CD4-positive, alpha-beta T cell (primary cell): Measurements from ENCODE around the gene SLC29A2. TPM values are rescaled to one million over a fixed set of nuclear protein-coding genes. Genes with fewer than 3 reads are reported as not detected.

Experiments
- ATAC-seq: fragments of 200-7000 bp; cut with Tn5 transposase; one replicate; pipeline ENCODE4 v1.10.0; 2022; ENCODE audit warnings: mild to moderate bottlenecking; ENCODE audit not compliant: poor library complexity
- CTCF ChIA-PET: fragments of 350-600 bp; sonication (Branson Sonifier 250); formaldehyde crosslinking; loops from one replicate; lab custom pipeline; 2021; ENCODE audit warnings: antibody characterized with exemption, inconsistent platforms; lab: Charles Lee
- POLR2A ChIA-PET: fragments of 350-600 bp; sonication (Branson Sonifier 250); formaldehyde crosslinking; loops from one replicate; lab custom pipeline; 2021; ENCODE audit warnings: antibody characterized with exemption, inconsistent platforms; lab: Charles Lee
- DNase-seq, 14 experiments: peaks; one replicate each; pipeline ENCODE4 v3.0.0-alpha.2; 2013 to 2020; ENCODE audit warnings: mixed read lengths in 2 of 14
- H3K27ac ChIP-seq, 2 donors: one replicate each; pipeline versions ENCODE4 v1.5.1 to v1.7.0; 2013; ENCODE audit warnings: low read length in 2 of 2, low read depth in 1 of 2, mild to moderate bottlenecking in 1 of 2
- H3K27me3 ChIP-seq, 2 experiments: 1 replicate in 1 of 2; 2 replicates in 1 of 2; pipeline versions ENCODE4 v1.6.1 to v1.7.0; 2013; ENCODE audit warnings: low read length in 2 of 2, control low read depth in 1 of 2, mild to moderate bottlenecking in 1 of 2, moderate library complexity in 1 of 2; ENCODE audit not compliant: insufficient read depth in 2 of 2, control insufficient read depth in 1 of 2
- H3K36me3 ChIP-seq: one replicate; pipeline ENCODE4 v1.6.1; 2013; ENCODE audit warnings: low read length, control low read depth; ENCODE audit not compliant: insufficient read depth
- H3K4me1 ChIP-seq: one replicate; pipeline ENCODE4 v1.6.1; 2013; ENCODE audit warnings: low read length, control low read depth; ENCODE audit not compliant: insufficient read depth
- H3K4me3 ChIP-seq: one replicate; pipeline ENCODE4 v1.5.1; 2013; ENCODE audit warnings: mild to moderate bottlenecking, low read length, moderate library complexity
- H3K9me3 ChIP-seq, 2 experiments: 1 replicate in 1 of 2; 2 replicates in 1 of 2; pipeline versions ENCODE4 v1.6.1 to v1.7.0; 2013; ENCODE audit warnings: low read length in 2 of 2, mild to moderate bottlenecking in 2 of 2, control low read depth in 1 of 2, moderate library complexity in 1 of 2; ENCODE audit not compliant: control insufficient read depth in 1 of 2, insufficient read depth in 1 of 2
- H3K27ac Mint-ChIP-seq: one replicate; pipeline ENCODE4 v1.8.0; 2020; ENCODE audit warnings: mixed read lengths
- H3K27me3 Mint-ChIP-seq: one replicate; pipeline ENCODE4 v1.8.0; 2021; ENCODE audit warnings: mixed read lengths
- H3K36me3 Mint-ChIP-seq: one replicate; pipeline ENCODE4 v1.8.0; 2021; ENCODE audit warnings: low read depth, mixed read lengths
- H3K4me1 Mint-ChIP-seq: one replicate; pipeline ENCODE4 v1.8.0; 2021; ENCODE audit warnings: low read depth, mixed read lengths
- H3K4me3 Mint-ChIP-seq: one replicate; pipeline ENCODE4 v1.8.0; 2020; ENCODE audit warnings: mild to moderate bottlenecking, mixed read lengths
- H3K9me3 Mint-ChIP-seq: one replicate; pipeline ENCODE4 v1.8.0; 2020; ENCODE audit warnings: mixed read lengths
- CTCF ChIP-seq: fragments of 200-600 bp; IDR thresholded peaks from one replicate; pipeline ENCODE4 v1.8.0; 2022; ENCODE audit warnings: antibody characterized with exemption, mild to moderate bottlenecking
- intact Hi-C, 2 experiments: fragments of 100-400 bp; cut with DNase I in 1 of 2; cut with micrococcal nuclease in 1 of 2; formaldehyde crosslinking; loops; one replicate each; pipeline versions ENCODE4 v1.15.1 to v1.9.0; 2023 to 2025; cut with DNase I, micrococcal nuclease
- total RNA-seq, 174 experiments: library from RNA in 2 of 174; stranded (reverse) in 2 of 174; gene quantifications; one replicate each; pipeline ENCODE4 v1.2.3 and lab custom pipeline; 2021 to 2026

SLC29A2 gene
- total RNA-seq, 2 experiments from 2014 or later: 9.7 TPM

- POLR2A ChIA-PET: no interaction called here
- Histone ChIP-seq H3K27me3 (no peaks in the 10 kb centered on the region), H3K4me1 (peaks cover 16% of the 10 kb centered on the region), H3K36me3 (no peaks in the 10 kb centered on the region), H3K4me3 (no peak overlapping the region), H3K9me3 (peaks cover 0 to 7% of the 10 kb centered on the region in 2 experiments), H3K27ac (no peak overlapping the region)
- H3K9me3 Mint-ChIP-seq: no peaks in the 10 kb centered on the region
- no peak for TF ChIP-seq CTCF
- peak overlapping the region; percentile 51 for H3K4me3 Mint-ChIP-seq
- DNase-seq (no peak), ATAC-seq (no peak)
- peaks cover 9% of the 10 kb centered on the region for H3K4me1 Mint-ChIP-seq
- H3K27me3 Mint-ChIP-seq: no peaks in the 10 kb centered on the region
- CTCF ChIA-PET: no interaction called here
- intact Hi-C loops: no loop called here
- H3K27ac Mint-ChIP-seq: no peak overlapping the region
- no peaks in the 10 kb centered on the region for H3K36me3 Mint-ChIP-seq
Observed at GRCh38 chr11:66373265-66373664, 1.7 kb upstream of the SLC29A2 start.

DNA sequence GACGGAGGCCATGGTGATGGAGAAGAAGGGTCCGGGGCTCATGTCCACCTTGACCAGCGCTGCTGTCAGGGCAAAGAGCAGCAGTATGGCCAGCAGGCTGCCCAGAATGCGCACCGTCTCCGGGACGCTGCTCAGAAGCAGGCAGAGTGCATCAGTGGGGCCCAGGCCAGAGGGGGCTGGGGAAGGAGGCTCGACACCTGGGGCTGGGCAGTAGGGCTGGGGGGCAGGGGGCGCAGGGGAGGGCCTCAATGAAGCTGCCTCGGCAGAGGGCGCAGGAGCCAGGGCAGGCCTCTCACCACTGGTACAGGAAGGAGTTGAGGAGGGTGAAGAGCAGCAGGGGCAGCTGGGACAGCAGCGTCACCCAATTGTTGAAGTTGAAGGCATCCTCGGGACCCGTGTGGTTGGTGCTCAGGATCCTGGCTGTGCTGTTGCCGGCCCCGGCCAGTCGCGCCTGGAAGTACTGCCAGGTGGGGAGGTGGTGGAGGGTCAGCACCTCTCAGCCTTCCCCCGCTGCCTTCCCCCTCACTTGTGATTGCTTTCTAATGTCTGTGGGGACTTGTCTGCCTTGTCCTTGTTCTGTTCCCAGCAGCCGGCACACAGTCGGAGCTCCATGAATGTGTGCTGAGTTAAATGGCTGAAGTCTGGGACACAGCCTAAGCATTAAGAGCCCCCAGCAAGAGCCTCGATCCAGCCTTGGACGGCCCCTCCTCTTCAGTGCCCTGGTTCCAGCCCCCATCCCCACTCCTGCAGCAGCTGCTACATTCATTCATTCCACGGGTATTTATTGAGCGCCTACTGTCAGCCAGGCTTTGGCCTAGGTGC, 2.3 kb downstream of the SLC29A2 start:
- Mint-ChIP-seq H3K4me3 (peak overlapping the region; percentile 77), H3K4me1 (peaks cover 9% of the 10 kb centered on the region), H3K27ac (peak overlapping the region; percentile 40), H3K27me3 (no peaks in the 10 kb centered on the region), H3K36me3 (no peaks in the 10 kb centered on the region), H3K9me3 (no peaks in the 10 kb centered on the region)
- CTCF ChIA-PET: interaction anchor here (2.2 kb wide), 1 partner anchor 57 kb away, joined by 8 read pairs; no protein-coding TSS in a partner anchor
- Histone ChIP-seq H3K4me1 (peaks cover 16% of the 10 kb centered on the region), H3K9me3 (peaks cover 0 to 7% of the 10 kb centered on the region in 2 experiments), H3K36me3 (no peaks in the 10 kb centered on the region), H3K27me3 (no peaks in the 10 kb centered on the region), H3K4me3 (no peak overlapping the region), H3K27ac (no peak overlapping the region)
- intact Hi-C loops: no loop called here
- POLR2A ChIA-PET: interaction anchor here (3.8 kb wide), 1 partner anchor 24 kb away, joined by 46 read pairs; the partner anchor contains the start of genes B4GAT1 and BRMS1
- ATAC-seq (no peak), DNase-seq (peak in 1 of 14 experiments; percentile 20)
- TF ChIP-seq CTCF: no peak

DNA sequence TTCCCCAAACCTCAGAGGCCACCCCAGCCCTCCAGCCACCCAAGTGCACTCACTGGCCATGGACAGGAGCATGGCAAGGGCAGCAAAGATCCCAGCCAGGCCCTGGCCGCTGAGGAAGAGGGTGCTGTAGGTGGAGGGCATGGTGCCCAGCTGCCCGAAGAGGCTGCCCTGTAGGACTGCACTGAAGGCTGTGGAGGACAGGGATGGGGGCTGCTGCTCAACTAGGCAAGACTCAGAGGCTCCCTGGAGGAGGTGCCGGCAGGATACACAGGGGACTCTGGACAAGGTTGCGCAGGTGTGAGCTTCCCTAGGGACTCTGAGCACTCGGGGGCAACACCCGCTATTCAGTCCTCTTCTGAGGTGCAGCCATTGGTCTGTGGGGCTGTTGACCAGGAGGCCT, 3.1 kb downstream of the SLC29A2 start:
- H3K27ac Mint-ChIP-seq: no peak overlapping the region
- ATAC-seq (no peak), DNase-seq (no peak)
- ChIA-PET POLR2A (interaction anchor here (0.8 kb wide), 1 partner anchor 21 kb away, joined by 3 read pairs; no protein-coding TSS in a partner anchor), CTCF (no interaction called here)
- Histone ChIP-seq H3K36me3 (peaks cover 3% of the 10 kb centered on the region), H3K27ac (no peak overlapping the region), H3K4me1 (peaks cover 16% of the 10 kb centered on the region), H3K4me3 (no peak overlapping the region), H3K27me3 (no peaks in the 10 kb centered on the region), H3K9me3 (peaks cover 0 to 7% of the 10 kb centered on the region in 2 experiments)
- H3K27me3 Mint-ChIP-seq: no peaks in the 10 kb centered on the region
- intact Hi-C loops: no loop called here
- H3K36me3 Mint-ChIP-seq: no peaks in the 10 kb centered on the region
- TF ChIP-seq CTCF: no peak
- H3K4me1 Mint-ChIP-seq: peaks cover 9% of the 10 kb centered on the region
- H3K4me3 Mint-ChIP-seq: peak overlapping the region; percentile 30
- H3K9me3 Mint-ChIP-seq: no peaks in the 10 kb centered on the region
